ENCODE measurements around the gene SNX25.
"Not testable (repeated sequence)": the region's sequence is repeated elsewhere in the genome, so short reads cannot be mapped to it uniquely, and the experiment has no call there.

The SNX25 gene

DNA sequence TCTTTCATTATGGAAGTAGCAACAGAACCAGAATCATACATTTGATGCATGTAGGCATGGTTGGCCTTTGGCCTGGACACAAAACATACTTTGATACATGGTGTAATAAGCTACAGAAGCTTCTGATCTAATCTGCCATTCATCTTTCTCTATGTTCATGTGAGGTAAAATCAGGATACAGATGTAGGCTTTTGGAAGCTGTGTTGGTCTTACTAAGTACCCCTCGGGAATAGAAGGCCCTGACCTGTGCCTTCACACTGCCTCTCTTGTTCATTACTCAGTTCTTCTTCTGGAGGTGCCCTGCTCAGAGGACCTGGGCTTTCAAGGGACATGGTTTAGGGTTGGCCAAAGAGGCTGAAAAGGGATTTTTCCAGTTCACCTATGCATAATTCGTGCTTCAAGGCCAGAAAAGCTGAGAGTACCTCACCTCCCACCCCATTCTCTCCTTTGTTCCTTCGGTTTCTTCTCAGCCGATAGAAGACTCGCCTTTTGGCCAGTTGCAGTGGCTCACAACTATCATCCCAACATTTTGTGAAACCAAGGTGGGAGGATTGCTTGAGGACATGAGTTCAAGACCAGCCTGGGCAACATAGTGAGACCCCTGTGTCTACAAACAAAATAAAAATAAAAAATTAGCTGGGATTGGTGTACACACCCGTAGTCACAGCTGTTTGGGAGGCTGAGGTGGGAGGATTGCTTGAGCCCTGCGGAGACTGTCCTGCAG is 25.9 kb downstream of the SNX25 start:
- no peak for DNase-seq (ENCODE audit: low read depth)

DNA sequence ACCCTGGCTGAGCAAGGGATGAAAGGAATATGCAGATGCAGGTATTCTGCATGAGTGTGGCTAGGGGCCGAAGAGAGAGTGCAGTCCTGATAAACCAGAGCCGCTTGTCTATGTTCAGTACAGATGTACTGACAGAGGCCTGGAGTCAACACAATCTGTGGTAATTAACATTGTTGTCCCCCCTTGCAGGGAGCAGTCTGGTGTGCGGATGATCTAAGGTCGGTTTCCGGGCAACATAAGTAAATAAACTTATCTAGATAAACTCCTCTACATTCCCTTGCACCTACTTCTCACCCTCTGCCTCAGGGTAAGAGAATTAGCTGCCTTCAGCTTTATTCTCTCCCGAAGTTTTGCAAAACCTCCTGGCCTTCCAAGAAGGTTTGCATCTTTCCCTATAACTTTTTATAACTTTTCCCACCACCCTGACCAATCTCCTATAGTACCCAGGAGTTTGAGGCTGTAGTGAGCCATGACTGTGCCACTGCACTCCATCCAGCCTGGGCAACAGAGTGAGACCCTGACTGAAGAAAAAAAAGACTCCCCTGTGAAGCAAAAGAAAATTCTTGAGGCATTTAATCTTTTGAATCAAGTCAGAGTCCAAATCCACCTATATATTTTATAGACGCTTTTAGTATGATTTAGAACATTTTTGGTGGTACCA is 26.6 kb downstream of the SNX25 start:
- peak; percentile 85 for DNase-seq (ENCODE audit: low read depth)

- peak; percentile 82 for DNase-seq (ENCODE audit: low read depth)
Measured at GRCh38 chr4:185237175-185237574, 27.8 kb downstream of the SNX25 start.

DNA sequence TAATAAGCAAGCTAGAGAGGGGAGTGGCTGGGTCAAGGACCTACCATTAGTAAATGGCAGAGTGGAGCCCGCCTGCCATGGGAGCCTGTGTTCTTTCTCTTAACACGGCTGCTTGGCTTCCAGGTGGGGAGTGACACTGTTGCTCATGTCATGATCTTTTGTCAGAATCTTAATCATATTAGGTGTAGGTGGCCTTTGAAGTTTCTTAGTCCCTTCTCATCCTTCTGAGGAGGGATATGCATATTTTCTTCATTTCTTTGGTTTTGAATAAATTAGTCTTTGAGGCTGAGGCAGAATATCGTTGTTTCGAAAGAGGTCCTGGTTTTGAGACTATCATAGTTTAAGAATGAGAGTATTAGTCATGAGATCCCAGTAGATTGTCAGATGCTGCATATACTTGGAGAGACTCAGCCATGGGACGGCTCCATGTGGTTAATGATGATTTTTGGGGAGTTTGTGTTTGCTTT is 28.9 kb downstream of the SNX25 start:
- peak; percentile 83 for DNase-seq (ENCODE audit: low read depth)

DNA sequence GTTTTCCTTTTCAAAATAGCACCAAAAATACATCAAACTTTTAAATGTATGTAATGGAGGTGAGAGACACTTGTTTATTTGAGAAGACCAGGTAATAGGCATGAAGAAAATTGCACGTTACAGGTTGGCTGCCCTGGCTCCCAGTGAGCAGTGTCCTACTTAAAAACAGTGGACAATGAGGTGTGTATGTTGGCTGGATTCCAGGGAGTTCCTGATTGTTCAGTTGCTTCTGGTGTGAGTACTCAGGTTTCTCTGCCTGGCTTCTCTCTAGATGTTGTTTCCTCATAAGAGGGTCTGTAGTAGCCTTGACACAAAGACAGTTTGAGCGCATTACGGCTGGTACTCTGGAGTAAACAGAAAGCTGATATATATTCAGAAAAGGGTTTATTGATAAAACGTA is 29.4 kb downstream of the SNX25 start:
- DNase-seq (ENCODE audit: low read depth) = peak; percentile 42

- DNase-seq (ENCODE audit: low read depth) = not testable (repeated sequence)
Measured at GRCh38 chr4:185240486-185240885, 31.1 kb downstream of the SNX25 start.

- peak; percentile 41 for DNase-seq (ENCODE audit: low read depth)
Measured at GRCh38 chr4:185242749-185243533, 33.5 kb downstream of the SNX25 start.

GRCh38 chr4:185243879-185244278 is 34.5 kb downstream of the SNX25 start:
- no peak for DNase-seq (ENCODE audit: low read depth)

- no peak for DNase-seq (ENCODE audit: low read depth)
Measured at GRCh38 chr4:185244763-185245162, 35.4 kb downstream of the SNX25 start.

GRCh38 chr4:185246453-185246852 is 37.1 kb downstream of the SNX25 start:
- no peak for DNase-seq (ENCODE audit: low read depth)

DNA sequence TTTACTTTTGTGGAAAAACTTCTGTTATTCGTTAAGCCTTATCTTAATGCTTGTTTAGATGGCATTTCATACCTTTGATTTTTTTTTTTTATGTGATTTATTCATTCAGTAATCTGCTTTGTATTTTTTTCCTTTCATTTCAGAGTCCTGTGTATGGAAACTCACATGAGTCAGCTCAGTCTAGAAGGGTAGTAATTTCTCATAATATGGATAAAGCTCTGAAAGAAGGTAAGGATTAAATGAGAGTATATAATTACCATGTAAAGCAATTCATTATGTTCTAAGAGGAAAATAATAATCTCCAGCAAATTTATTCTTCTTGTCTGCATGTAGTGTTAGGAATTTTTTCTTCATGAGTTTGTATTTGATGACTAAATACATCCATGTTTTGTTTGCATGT is 37.8 kb downstream of the SNX25 start:
- DNase-seq (ENCODE audit: low read depth) = peak; percentile 35

DNA sequence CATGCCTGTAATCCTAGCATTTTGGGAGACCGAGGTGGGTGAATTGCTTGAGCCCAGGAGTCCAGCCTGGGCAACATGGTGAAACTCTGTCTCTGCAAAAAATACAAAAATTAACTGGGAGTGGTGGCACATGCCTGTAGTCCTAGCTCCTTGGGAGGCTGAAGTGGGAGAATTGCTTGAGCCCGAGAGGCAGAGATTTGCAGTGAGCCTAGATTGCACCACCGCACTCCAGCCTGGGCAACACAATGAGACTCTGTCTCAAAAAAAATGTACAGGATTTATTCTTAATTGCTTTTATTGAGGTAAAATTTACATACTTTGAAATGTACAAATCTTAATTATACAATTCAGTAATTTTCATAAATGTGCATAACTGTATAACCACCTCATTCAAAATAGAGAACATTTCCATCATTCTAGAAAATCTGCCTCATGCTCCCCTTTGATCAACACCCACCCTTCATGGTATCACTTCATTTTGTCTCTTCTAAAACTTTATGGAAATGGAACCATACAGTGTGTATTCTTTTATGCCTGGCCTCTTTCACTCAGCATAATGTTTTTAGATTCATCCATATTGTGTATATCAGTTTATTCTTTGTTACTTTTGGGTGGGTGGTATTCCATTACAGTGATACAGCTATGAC is 39.1 kb downstream of the SNX25 start:
- no peak for DNase-seq (ENCODE audit: low read depth)

- DNase-seq (ENCODE audit: low read depth) = no peak
Measured at GRCh38 chr4:185249105-185249504, 39.7 kb downstream of the SNX25 start.

DNA sequence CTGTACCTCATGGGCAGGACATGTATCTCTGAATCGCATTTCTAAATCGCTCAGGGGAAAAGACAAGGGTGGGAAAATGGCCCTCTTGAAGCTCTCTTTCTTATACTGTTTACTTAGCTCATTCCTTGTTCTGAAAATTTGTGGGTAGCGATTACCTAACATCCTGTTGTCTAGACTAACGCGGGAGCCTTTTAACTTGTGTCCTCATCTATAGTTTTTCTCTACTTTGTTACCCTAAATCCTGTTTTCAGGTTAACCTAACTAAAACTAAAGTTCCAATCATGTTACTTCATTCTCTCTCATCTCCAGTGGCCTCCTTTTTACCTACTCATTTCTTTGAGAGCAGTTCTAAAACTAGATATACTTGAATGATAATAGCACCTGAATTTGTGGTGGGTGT is 45.0 kb downstream of the SNX25 start:
- peak; percentile 96 for DNase-seq (ENCODE audit: low read depth)

- no peak for DNase-seq (ENCODE audit: low read depth)
Measured at GRCh38 chr4:185255868-185256267, 46.5 kb downstream of the SNX25 start.

DNA sequence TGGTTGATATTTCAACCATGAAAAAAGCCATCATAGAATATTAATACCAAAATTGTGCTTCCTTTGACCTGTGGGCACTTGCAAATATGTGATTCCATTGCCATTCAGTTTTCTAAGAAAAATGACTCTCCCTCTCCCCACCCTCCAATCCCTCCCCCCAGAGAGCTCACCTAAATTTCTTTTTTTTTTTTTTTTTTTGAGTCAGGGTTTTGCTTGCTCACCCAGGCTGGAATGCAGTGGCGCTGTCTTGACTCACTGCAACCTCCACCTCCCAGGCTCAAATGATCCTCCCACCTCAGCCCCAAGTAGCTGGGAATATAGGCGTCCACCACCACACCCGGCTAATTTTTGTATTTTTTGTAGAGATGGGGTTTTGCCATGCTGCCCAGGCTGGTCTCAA is 47.0 kb downstream of the SNX25 start:
- DNase-seq (ENCODE audit: low read depth) = peak; percentile 90

- no peak for DNase-seq (ENCODE audit: low read depth)
Measured at GRCh38 chr4:185257086-185257485, 47.7 kb downstream of the SNX25 start.

DNA sequence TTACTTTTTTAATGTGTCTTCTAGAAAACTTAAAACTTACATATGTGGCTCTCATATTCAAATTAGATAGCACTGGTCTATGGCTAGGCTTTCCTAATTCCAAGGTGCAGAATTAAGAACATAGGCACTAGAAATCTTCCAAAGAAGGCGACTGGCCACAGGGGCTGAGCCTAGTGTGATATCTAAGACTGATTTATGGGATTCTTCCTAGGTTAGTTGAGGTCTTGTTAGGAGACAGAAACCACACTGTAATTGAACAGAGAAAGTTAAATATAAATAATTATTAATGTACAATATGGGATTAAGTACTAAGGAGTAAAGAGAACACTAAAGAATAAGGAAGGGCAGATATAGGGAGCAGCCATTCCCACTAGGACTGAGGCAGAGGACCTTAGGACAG is 48.3 kb downstream of the SNX25 start:
- no peak for DNase-seq (ENCODE audit: low read depth)

- DNase-seq (ENCODE audit: low read depth) = peak; percentile 85
Measured at GRCh38 chr4:185258741-185259140, 49.3 kb downstream of the SNX25 start.

- DNase-seq (ENCODE audit: low read depth) = no peak
Measured at GRCh38 chr4:185259719-185260118, 50.3 kb downstream of the SNX25 start.

DNA sequence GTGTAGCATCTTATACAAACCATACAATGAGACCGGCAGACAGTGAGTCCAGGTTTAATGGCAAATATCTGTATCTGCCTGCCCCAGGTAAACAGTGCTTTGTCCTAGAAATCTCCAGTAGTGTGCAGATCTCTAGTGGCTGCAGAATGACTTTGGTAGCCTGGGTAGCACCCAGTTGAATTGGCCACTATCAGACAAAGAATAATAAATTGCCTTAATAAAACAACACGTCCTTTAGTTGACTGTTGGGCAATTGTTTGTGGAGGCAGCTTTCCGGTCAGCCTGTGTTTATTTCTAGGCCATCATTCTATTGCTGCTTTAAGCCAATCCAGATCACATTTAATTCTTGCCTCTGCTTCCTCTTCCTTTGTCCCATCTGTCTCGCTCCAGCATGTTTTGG is 52.5 kb downstream of the SNX25 start:
- DNase-seq (ENCODE audit: low read depth) = peak; percentile 49

GRCh38 chr4:185263419-185263818 is 54.0 kb downstream of the SNX25 start:
- DNase-seq (ENCODE audit: low read depth) = no peak
